Osteoblast (primary cell): ENCODE measurements around the gene ALS2CL. TPM values are rescaled to one million over a fixed set of nuclear protein-coding genes. Genes with fewer than 3 reads are reported as not detected.

Experiments used
- DNase-seq: peaks from one replicate; pipeline ENCODE4 v3.0.0; 2011; ENCODE audit warnings: low spot score, mixed read lengths; ENCODE audit not compliant: insufficient read length; ENCODE audit errors: missing footprints
- H2AFZ ChIP-seq: 2 replicates; pipeline ENCODE4 v1.6.0; 2011; ENCODE audit warnings: mild to moderate bottlenecking, low read length
- H3K27ac ChIP-seq: 2 replicates; pipeline ENCODE4 v1.5.1; 2011; ENCODE audit warnings: mild to moderate bottlenecking, low read depth, low read length, moderate library complexity
- H3K27me3 ChIP-seq: 2 replicates; pipeline ENCODE4 v1.6.0; 2012; ENCODE audit warnings: mild to moderate bottlenecking, control low read depth, inconsistent platforms, low read length, moderate library complexity; ENCODE audit not compliant: insufficient read depth
- H3K36me3 ChIP-seq: 2 replicates; pipeline ENCODE4 v1.5.1; 2011; ENCODE audit warnings: mild to moderate bottlenecking, low read length, control low read depth, moderate library complexity; ENCODE audit not compliant: insufficient read depth
- H3K4me1 ChIP-seq: 2 replicates; pipeline ENCODE4 v1.5.1; 2011; ENCODE audit warnings: mild to moderate bottlenecking, low read length, control low read depth, moderate library complexity; ENCODE audit not compliant: insufficient read depth
- H3K4me2 ChIP-seq: 2 replicates; pipeline ENCODE4 v1.6.0; 2011; ENCODE audit warnings: mild to moderate bottlenecking, low read length; ENCODE audit not compliant: insufficient read depth
- H3K4me3 ChIP-seq: fragments of 200-600 bp; sonication (generic); 3 replicates; pipeline ENCODE4 v1.5.1; 2012; ENCODE audit warnings: mild to moderate bottlenecking, low read length, inconsistent platforms; ENCODE audit not compliant: insufficient read depth
- H3K79me2 ChIP-seq: 2 replicates; pipeline ENCODE4 v1.6.0; 2012; ENCODE audit warnings: mild to moderate bottlenecking, low read length, control low read depth, inconsistent platforms; ENCODE audit not compliant: insufficient read depth
- H3K9me3 ChIP-seq: 2 replicates; pipeline ENCODE4 v1.5.1; 2011; ENCODE audit warnings: low read depth, low read length, control low read depth
- H4K20me1 ChIP-seq: 2 replicates; pipeline ENCODE4 v1.6.0; 2012; ENCODE audit warnings: mild to moderate bottlenecking, low read length, control low read depth; ENCODE audit not compliant: insufficient read depth
- total RNA-seq: library from RNA; depleted of rRNA; stranded (reverse); fragments of >200 nt; gene quantifications from 2 replicates; pipeline ENCODE4 v1.2.3, GENCODE V29; 2012
- TF ChIP-seq, protein P1 (sequence below): IDR thresholded peaks from 2 replicates; pipeline ENCODE4 v1.5.1; 2011; ENCODE audit warnings: mild to moderate bottlenecking, low read depth, low read length, moderate library complexity; ENCODE audit errors: extremely low read depth

ALS2CL gene
- total RNA-seq, 1 donor = 1.1 TPM

GRCh38 chr3:46664188-46664970, 29.1 kb downstream of the ALS2CL start:
- H4K20me1 ChIP-seq = no peaks in the 10 kb centered on the region
- no peak overlapping the region for H2AFZ ChIP-seq
- H3K4me2 ChIP-seq = no peak overlapping the region
- no peaks in the 10 kb centered on the region for H3K9me3 ChIP-seq
- peak; percentile 64 for DNase-seq
- H3K36me3 ChIP-seq = no peaks in the 10 kb centered on the region
- peaks cover 7% of the 10 kb centered on the region for H3K4me1 ChIP-seq
- H3K4me3 ChIP-seq = no peak overlapping the region
- no peak overlapping the region for H3K27ac ChIP-seq
- TF ChIP-seq, protein P1, sequence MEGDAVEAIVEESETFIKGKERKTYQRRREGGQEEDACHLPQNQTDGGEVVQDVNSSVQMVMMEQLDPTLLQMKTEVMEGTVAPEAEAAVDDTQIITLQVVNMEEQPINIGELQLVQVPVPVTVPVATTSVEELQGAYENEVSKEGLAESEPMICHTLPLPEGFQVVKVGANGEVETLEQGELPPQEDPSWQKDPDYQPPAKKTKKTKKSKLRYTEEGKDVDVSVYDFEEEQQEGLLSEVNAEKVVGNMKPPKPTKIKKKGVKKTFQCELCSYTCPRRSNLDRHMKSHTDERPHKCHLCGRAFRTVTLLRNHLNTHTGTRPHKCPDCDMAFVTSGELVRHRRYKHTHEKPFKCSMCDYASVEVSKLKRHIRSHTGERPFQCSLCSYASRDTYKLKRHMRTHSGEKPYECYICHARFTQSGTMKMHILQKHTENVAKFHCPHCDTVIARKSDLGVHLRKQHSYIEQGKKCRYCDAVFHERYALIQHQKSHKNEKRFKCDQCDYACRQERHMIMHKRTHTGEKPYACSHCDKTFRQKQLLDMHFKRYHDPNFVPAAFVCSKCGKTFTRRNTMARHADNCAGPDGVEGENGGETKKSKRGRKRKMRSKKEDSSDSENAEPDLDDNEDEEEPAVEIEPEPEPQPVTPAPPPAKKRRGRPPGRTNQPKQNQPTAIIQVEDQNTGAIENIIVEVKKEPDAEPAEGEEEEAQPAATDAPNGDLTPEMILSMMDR = no peak
- peaks cover 6% of the 10 kb centered on the region for H3K27me3 ChIP-seq
- H3K79me2 ChIP-seq = no peaks in the 10 kb centered on the region

DNA sequence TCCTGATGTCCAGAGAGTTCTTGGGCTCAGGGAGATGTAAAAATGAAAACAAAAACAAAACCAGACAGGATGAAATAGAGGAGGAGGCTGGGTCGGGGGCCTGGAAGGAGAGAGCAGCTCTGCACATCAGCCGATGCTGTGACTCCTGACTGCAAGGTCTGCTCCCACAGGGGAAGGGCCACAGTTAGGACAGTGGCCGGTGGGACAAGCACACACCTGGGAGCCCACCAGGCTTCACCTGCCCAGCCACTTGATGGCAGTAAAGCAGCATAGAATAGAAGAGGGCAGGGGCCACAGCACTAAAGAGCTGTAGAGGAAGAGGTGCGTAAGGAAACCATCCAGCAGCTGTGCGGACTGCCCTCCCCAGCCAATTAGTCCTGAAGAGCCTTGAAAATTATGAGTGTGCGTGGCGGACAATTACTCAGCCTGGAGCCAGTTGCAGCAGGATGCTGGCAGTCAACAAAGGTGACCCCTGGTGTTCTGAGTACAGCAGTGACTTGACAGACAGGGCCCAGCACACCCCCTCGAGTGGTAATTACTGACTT, 29.8 kb downstream of the ALS2CL start:
- Histone ChIP-seq H3K27ac (no peak overlapping the region), H4K20me1 (no peaks in the 10 kb centered on the region), H3K9me3 (no peaks in the 10 kb centered on the region), H3K4me1 (peaks cover 7% of the 10 kb centered on the region), H3K4me3 (no peak overlapping the region), H2AFZ (no peak overlapping the region), H3K79me2 (no peaks in the 10 kb centered on the region), H3K4me2 (no peak overlapping the region), H3K27me3 (peaks cover 6% of the 10 kb centered on the region), H3K36me3 (no peaks in the 10 kb centered on the region)
- DNase-seq = peak; percentile 60
- TF ChIP-seq, protein P1 = no peak

GRCh38 chr3:46662771-46663551, 30.5 kb downstream of the ALS2CL start:
- Histone ChIP-seq H3K79me2 (no peaks in the 10 kb centered on the region), H3K4me2 (no peak overlapping the region), H3K4me1 (peaks cover 7% of the 10 kb centered on the region), H3K36me3 (no peaks in the 10 kb centered on the region), H3K4me3 (no peak overlapping the region), H3K9me3 (no peaks in the 10 kb centered on the region), H4K20me1 (no peaks in the 10 kb centered on the region), H2AFZ (no peak overlapping the region), H3K27ac (no peak overlapping the region), H3K27me3 (peaks cover 6% of the 10 kb centered on the region)
- TF ChIP-seq, protein P1 = no peak
- DNase-seq = peak; percentile 71
